ENCODE measurements around the gene FAM110A. TPM values are rescaled to one million over a fixed set of nuclear protein-coding genes. Genes with fewer than 3 reads are reported as not detected.
"Not testable (repeated sequence)": the region's sequence is repeated elsewhere in the genome, so short reads cannot be mapped to it uniquely, and the experiment has no call there.

The FAM110A gene
- total RNA-seq, 2 experiments from 2014 or later: 27.6 to 30.2 TPM

DNA sequence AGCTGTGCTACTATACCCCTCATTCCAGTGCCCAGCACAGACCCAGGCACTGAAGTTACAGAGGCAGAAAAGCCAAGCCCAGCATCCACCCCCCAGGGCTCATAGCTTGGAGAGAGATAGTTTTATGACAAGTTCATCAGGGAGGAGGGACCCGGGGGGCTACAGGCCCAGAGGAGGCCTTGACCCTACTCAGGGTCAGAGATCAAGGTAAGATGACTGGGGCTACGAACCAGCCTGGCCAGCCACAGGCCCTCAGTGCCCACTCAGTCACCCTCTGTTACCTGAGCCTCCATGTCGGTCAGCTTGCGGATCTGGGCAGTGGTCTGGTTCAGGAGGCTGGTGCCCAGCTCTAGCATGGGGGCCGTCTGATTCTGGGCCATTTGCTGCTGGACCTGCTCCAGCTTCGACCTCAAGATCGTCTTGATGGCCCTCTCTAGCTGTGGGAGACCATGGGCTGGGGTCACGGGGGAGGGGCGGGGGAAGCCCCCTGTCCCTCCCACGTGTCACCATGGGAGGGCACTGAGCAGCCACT is 56.5 kb downstream of the FAM110A start:
- DNase-seq: no peak
- CTCF ChIA-PET: no interaction called here
- Mint-ChIP-seq H3K4me3 (no peak overlapping the region), H3K9me3 (no peaks in the 10 kb centered on the region), H3K27ac (no peak overlapping the region), H3K27me3 (peaks cover 18% of the 10 kb centered on the region), H3K4me1 (peaks cover 3% of the 10 kb centered on the region), H3K36me3 (ENCODE audit: low read depth) (no peaks in the 10 kb centered on the region)
- POLR2A ChIA-PET: no interaction called here

DNA sequence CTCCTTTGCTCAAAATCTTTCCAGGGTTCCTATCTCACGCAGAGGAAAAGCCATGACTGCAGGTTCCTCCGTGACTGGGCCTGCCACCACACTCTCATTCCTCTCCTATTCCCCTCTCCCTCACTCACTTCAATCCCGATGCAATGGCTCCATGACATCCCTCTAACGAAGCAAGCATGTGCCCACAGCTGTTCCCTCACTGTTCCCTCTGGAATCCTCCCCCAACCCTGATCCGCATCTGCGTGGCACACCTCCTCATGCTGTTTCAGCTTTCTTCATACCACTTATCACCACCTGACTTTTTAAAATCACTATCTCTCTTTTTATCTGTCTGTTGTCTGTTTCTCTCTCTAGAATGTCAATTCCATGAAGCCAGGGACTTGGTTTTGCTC is 57.1 kb downstream of the FAM110A start:
- Mint-ChIP-seq H3K4me3 (no peak overlapping the region), H3K36me3 (ENCODE audit: low read depth) (no peaks in the 10 kb centered on the region), H3K27me3 (peaks cover 13% of the 10 kb centered on the region), H3K27ac (no peak overlapping the region), H3K9me3 (no peaks in the 10 kb centered on the region), H3K4me1 (no peaks in the 10 kb centered on the region)
- no peak for DNase-seq
- ChIA-PET POLR2A (no interaction called here), CTCF (no interaction called here)

DNA sequence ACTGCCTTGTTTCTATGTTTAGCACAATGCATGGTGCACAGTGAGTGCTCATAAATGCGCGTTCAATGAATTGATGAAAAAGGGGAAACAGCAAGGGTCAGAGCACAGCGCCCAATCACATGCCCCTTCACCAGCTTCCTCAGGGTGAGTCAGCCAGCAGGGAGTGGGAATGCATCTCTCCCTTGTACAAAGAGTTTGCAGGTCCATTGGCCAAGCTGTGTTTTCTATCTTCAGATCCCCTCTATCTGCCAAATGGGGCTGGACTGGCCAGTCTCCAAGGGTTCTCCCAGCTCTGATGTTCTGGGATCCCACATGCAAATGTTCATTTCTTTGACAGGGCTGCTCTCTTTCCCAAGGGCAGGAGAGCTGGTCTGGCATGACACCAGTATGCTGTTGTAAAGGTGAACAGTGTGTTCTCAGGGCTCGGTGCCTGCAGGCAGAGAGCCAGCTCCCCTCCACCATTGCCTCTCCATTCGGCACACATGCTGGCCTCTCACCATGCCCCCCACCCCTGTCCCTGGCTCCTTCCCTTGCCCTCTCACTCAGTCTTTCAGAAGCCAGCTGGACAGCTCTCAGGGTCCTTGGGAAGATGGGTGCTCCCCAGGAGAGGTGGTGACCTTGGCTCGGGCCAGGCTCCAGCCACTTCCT is 57.7 kb downstream of the FAM110A start:
- Mint-ChIP-seq H3K4me1 (no peaks in the 10 kb centered on the region), H3K4me3 (no peak overlapping the region), H3K9me3 (no peaks in the 10 kb centered on the region), H3K36me3 (ENCODE audit: low read depth) (no peaks in the 10 kb centered on the region), H3K27ac (no peak overlapping the region), H3K27me3 (peaks cover 11% of the 10 kb centered on the region)
- CTCF ChIA-PET: interaction anchor here (0.7 to 1.2 kb wide), 2 partner anchors 58 to 246 kb away, joined by 3 to 4 read pairs; no protein-coding TSS in a partner anchor
- POLR2A ChIA-PET: interaction anchor here (0.5 kb wide), 1 partner anchor 139 kb away, joined by 3 read pairs; no protein-coding TSS in a partner anchor
- no peak for DNase-seq

DNA sequence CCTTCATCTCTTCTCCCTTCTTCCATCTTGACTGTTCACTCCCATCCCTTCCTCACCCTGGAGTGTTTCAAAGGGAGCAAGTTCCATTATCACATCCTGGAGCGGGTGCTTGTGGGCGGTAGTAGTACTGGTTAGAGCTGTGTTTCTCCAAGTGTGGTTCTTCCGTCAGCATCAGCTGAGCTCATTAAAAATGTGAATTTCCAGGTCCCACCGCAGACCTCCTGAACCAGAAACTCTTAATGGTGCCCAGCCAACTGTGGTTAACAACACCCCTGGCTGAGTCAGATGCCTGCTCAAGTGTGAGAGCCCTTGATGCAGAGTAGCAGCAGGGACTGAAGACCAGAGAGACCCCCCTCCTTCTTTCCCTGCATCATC is 58.2 kb downstream of the FAM110A start:
- CTCF ChIA-PET: interaction anchor here (0.7 to 1.2 kb wide), 2 partner anchors 59 to 246 kb away, joined by 3 to 4 read pairs; no protein-coding TSS in a partner anchor
- H3K4me3 Mint-ChIP-seq: no peak overlapping the region
- no peaks in the 10 kb centered on the region for H3K4me1 Mint-ChIP-seq
- no peak overlapping the region for H3K27ac Mint-ChIP-seq
- H3K36me3 Mint-ChIP-seq (ENCODE audit: low read depth): no peaks in the 10 kb centered on the region
- H3K9me3 Mint-ChIP-seq: no peaks in the 10 kb centered on the region
- peaks cover 11% of the 10 kb centered on the region for H3K27me3 Mint-ChIP-seq
- DNase-seq: no peak
- POLR2A ChIA-PET: interaction anchor here (0.5 kb wide), 1 partner anchor 139 kb away, joined by 3 read pairs; no protein-coding TSS in a partner anchor

DNA sequence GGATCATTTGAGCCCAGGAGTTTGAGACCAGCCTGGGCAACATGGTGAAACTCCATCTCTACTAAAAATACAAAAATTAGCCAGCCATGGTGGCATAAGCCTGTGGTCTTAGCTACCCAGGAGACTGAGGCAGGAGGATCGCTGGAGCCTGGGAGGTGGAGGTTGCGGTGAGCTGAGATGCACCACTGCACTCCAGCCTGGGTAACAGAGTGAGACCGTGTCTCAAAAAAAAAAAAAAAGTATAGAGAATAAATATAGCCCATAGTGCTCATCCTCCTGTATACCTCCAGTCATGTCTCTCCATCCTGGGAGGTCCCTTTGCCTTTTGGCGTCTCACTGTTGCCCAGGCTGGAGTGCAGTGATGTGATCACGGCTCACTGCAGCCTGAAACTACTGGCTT is 58.9 kb downstream of the FAM110A start:
- DNase-seq; H3K4me3 Mint-ChIP-seq; H3K4me1 Mint-ChIP-seq; H3K36me3 Mint-ChIP-seq (ENCODE audit: low read depth); POLR2A ChIA-PET; H3K9me3 Mint-ChIP-seq; H3K27ac Mint-ChIP-seq: not testable (repeated sequence)
- peaks cover 11% of the 10 kb centered on the region for H3K27me3 Mint-ChIP-seq
- CTCF ChIA-PET: interaction anchor here (1.2 kb wide), 1 partner anchor 247 kb away, joined by 3 read pairs; no protein-coding TSS in a partner anchor

Other genes starting within 250 kb of the FAM110A start
- not detected for gene TCF15, start 223.4 kb upstream of the FAM110A start, total RNA-seq
- gene SRXN1, start 180.5 kb upstream of the FAM110A start, total RNA-seq: 10 to 100 TPM; 11.5 to 12.9 TPM
- not detected for gene SCRT2, start 157.9 kb upstream of the FAM110A start, total RNA-seq
- not detected for gene SLC52A3, start 65.2 kb upstream of the FAM110A start, total RNA-seq
- not detected for gene ANGPT4, start 82.6 kb downstream of the FAM110A start, total RNA-seq
- gene RSPO4, start 168.6 kb downstream of the FAM110A start, total RNA-seq: under 1 TPM in 1 of 2 experiments, not detected in 1; 0.10 TPM

All from activated CD4-positive, alpha-beta T cell treated with anti-CD3 and anti-CD28 coated beads, Interleukin-2, amount 10 ng/mL, durations not matched to agents 7 days and 5 days (primary cell).